Measurements from ENCODE around the gene ENTPD5. TPM values are rescaled to one million over a fixed set of nuclear protein-coding genes. Genes with fewer than 3 reads are reported as not detected.

ENTPD5 gene
- total and polyA plus RNA-seq, 2 of the 4 experiments (the other 2 are of a cell fraction): 7.3 to 8.1 TPM

- H3K27ac ChIP-seq (ENCODE audit: insufficient read depth, low read length): no peak overlapping the region
- no TSS peak for BruUV-seq (replicated peaks)
- no peaks in the 10 kb centered on the region for H3K4me1 ChIP-seq (ENCODE audit: control insufficient read depth, insufficient read depth, low read length)
- no peak overlapping the region for H4K91ac ChIP-seq (ENCODE audit: insufficient read depth, low read depth, low read length)
- ChIA-PET POLR2A (ENCODE audit: unreplicated experiment) (no interaction called here), CTCF (interaction anchor here (0.7 kb wide), 1 partner anchor 16 kb away, joined by 9 read pairs; no protein-coding TSS in a partner anchor)
- H3K4me2 ChIP-seq (ENCODE audit: low read depth, low read length): no peak overlapping the region
- no peak overlapping the region for H2AFZ ChIP-seq (replicated peaks; ENCODE audit: low read length, poor library complexity)
- no peaks in the 10 kb centered on the region for H3K27me3 ChIP-seq (ENCODE audit: control insufficient read depth, insufficient read depth, low read length)
- peaks cover 0 to 3% of the 10 kb centered on the region in 2 experiments; a peak in 1 of 4 replicates for H3K79me1 ChIP-seq (ENCODE audit: low read depth in 1 of 2, low read length in 2 of 2)
- H3K18ac ChIP-seq (ENCODE audit: low read depth, low read length): no peak overlapping the region
- H4K5ac ChIP-seq (ENCODE audit: low read depth, low read length): no peak overlapping the region
- no peaks in the 10 kb centered on the region for H4K20me1 ChIP-seq (ENCODE audit: insufficient read depth, low read length)
- no peak for TF ChIP-seq CEBPB (IDR thresholded peaks at IDR 0.05; ENCODE audit: low read depth, low read length)
- TF ChIP-seq NFE2L2 (IDR thresholded peaks at IDR 0.05; ENCODE audit: low read depth, low read length): no peak
- TF ChIP-seq MXI1 (IDR thresholded peaks at IDR 0.05; ENCODE audit: borderline replicate concordance, low read depth, low read length): no peak
- no peak for TF ChIP-seq RFX5 (IDR thresholded peaks at IDR 0.05; ENCODE audit: low read depth, low read length)
- TF ChIP-seq BHLHE40 (IDR thresholded peaks at IDR 0.05; ENCODE audit: low read depth, low read length): no peak
- no peak for TF ChIP-seq POLR2A (IDR thresholded peaks at IDR 0.05; ENCODE audit: low read depth, low read length)
- TF ChIP-seq RCOR1 (IDR thresholded peaks at IDR 0.05; ENCODE audit: insufficient replicate concordance, low read length): no peak
- TF ChIP-seq RAD21 (IDR thresholded peaks at IDR 0.05; ENCODE audit: low read length): no peak
- TF ChIP-seq MAZ (IDR thresholded peaks at IDR 0.05; ENCODE audit: borderline replicate concordance, low read depth, low read length): no peak
- no peak for TF ChIP-seq MAFK (IDR thresholded peaks at IDR 0.05; ENCODE audit: low read depth, low read length)
- TF ChIP-seq FOS (IDR thresholded peaks at IDR 0.05; ENCODE audit: low read depth, low read length): no peak
- TF ChIP-seq USF2 (IDR thresholded peaks at IDR 0.05; ENCODE audit: low read depth, low read length): no peak
- H2BK5ac ChIP-seq (ENCODE audit: low read depth, low read length, poor library complexity, severe bottlenecking): no peak overlapping the region
- no peak overlapping the region for H4K8ac ChIP-seq (ENCODE audit: low read depth in 2 of 2, low read length in 2 of 2)
- WGBS, 2 experiments (ENCODE audit: extremely low coverage in 2 of 2, insufficient read length in 1 of 2): 67% methylated on average over 1 of the region's 12 CpGs; no CpG with 5 or more reads in 1 of the 2 experiments
- in situ Hi-C loops (cut with MboI; ENCODE audit: low sequenced_read_pairs) (no loop called here), intact Hi-C loops (cut with micrococcal nuclease) (no loop called here), dilution Hi-C loops (cut with HindIII; ENCODE audit: low sequenced_read_pairs, unreplicated experiment) (no loop called here)
- no peak overlapping the region for H2AK9ac ChIP-seq (replicated peaks; ENCODE audit: low read depth, low read length, poor library complexity)
- H3K9me1 ChIP-seq (ENCODE audit: insufficient read depth, low read length): peaks cover 4% of the 10 kb centered on the region; the same call in 1 of the 2 replicates
- no peak overlapping the region for H3K56ac ChIP-seq (ENCODE audit: extremely low read depth, insufficient read depth, low read length)
- H3K9ac ChIP-seq (ENCODE audit: low read depth, low read length): no peak overlapping the region
- H3K4ac ChIP-seq (ENCODE audit: low read depth, low read length): no peak overlapping the region
- no peak overlapping the region for H2BK20ac ChIP-seq (ENCODE audit: low read depth, low read length)
- H3K14ac ChIP-seq (replicated peaks; ENCODE audit: low read depth, low read length): no peak overlapping the region
- no peak overlapping the region for H3K23ac ChIP-seq (ENCODE audit: low read depth, low read length)
- no peak overlapping the region for H2BK120ac ChIP-seq (ENCODE audit: low read depth, low read length)
- ATAC-seq (ENCODE audit: low read depth): no peak
- H3K4me3 ChIP-seq (ENCODE audit: insufficient read depth, low read depth, low read length): no peak overlapping the region
- DNase-seq: no peak
- no peak overlapping the region for H2AK5ac ChIP-seq (ENCODE audit: low read depth, low read length)
- H3K36me3 ChIP-seq (ENCODE audit: control insufficient read depth, insufficient read depth, low read length): peaks cover 41% of the 10 kb centered on the region
- H2BK15ac ChIP-seq (ENCODE audit: low read depth, low read length): no peak overlapping the region
- H3K9me3 ChIP-seq (ENCODE audit: control insufficient read depth, insufficient read depth, low read length): no peaks in the 10 kb centered on the region
These were observed 57.9 kb downstream of the ENTPD5 start for GRCh38 chr14:73961192-73961591.
